ENCODE data around the gene CNOT8. TPM values are rescaled to one million over a fixed set of nuclear protein-coding genes. Genes with fewer than 3 reads are reported as not detected.

The CNOT8 gene
- total RNA-seq, 1 experiment from 2014 or later = 45.6 TPM

GRCh38 chr5:154923441-154924430 is 65.3 kb downstream of the CNOT8 start:
- Histone ChIP-seq H4K91ac (ENCODE audit: insufficient read length, low read depth, low read length) (no peak overlapping the region), H2BK20ac (ENCODE audit: low read depth, low read length, poor library complexity, severe bottlenecking) (no peak overlapping the region), H4K20me1 (ENCODE audit: control insufficient read depth, insufficient read depth, insufficient read length) (no peaks in the 10 kb centered on the region), H3K4me2 (ENCODE audit: insufficient read depth, insufficient read length, low read length) (no peak overlapping the region), H3K27me3 (ENCODE audit: insufficient read depth, low read length) (no peaks in the 10 kb centered on the region), H3K27ac (ENCODE audit: insufficient read length, low read depth, low read length) (no peak overlapping the region), H2BK15ac (ENCODE audit: low read depth, low read length) (no peak overlapping the region), H3K18ac (ENCODE audit: insufficient read length, low read depth, low read length) (no peak overlapping the region), H2AFZ (ENCODE audit: low read length) (no peak overlapping the region), H4K8ac (replicated peaks; ENCODE audit: insufficient read length, low read depth, low read length) (no peak overlapping the region), H2AK5ac (ENCODE audit: insufficient read length, low read length) (no peak overlapping the region), H2BK5ac (ENCODE audit: insufficient read length, low read length) (no peak overlapping the region), H3K23ac (ENCODE audit: insufficient read length, low read depth, low read length) (no peak overlapping the region), H3K9me3 (ENCODE audit: control insufficient read depth, low read depth, low read length) (no peaks in the 10 kb centered on the region), H4K5ac (ENCODE audit: insufficient read length, low read depth, low read length) (no peak overlapping the region), H3K56ac (ENCODE audit: insufficient read length, low read depth, low read length) (no peak overlapping the region), H3K14ac (ENCODE audit: insufficient read depth, low read length) (no peak overlapping the region), H3K4ac (ENCODE audit: low read depth, low read length) (no peak overlapping the region), H3K4me1 (ENCODE audit: insufficient read depth, low read length) (no peaks in the 10 kb centered on the region), H3K79me1 (ENCODE audit: insufficient read depth, low read depth, low read length, poor library complexity, severe bottlenecking) (no peaks in the 10 kb centered on the region), H3K23me2 (ENCODE audit: insufficient read length, low read depth, low read length, poor library complexity, severe bottlenecking) (no peaks in the 10 kb centered on the region), H3K9ac (ENCODE audit: extremely low read depth, insufficient read length, low read length) (no peak overlapping the region), H2BK12ac (ENCODE audit: insufficient read length, low read depth, low read length) (no peak overlapping the region), H3T11ph (ENCODE audit: low read length) (no peak overlapping the region), H2BK120ac (ENCODE audit: low read depth, low read length, poor library complexity, severe bottlenecking) (no peak overlapping the region), H3K79me2 (ENCODE audit: insufficient read depth, low read length) (no peaks in the 10 kb centered on the region)
- no peak for TF ChIP-seq CTCF (conservative IDR thresholded peaks at IDR 0.05)
- Mint-ChIP-seq H3K27ac (no peak overlapping the region), H3K9me3 (no peaks in the 10 kb centered on the region), H3K4me1 (no peaks in the 10 kb centered on the region), H3K36me3 (ENCODE audit: insufficient read depth in 1 of 3, low read depth in 3 of 3) (peaks cover 36 to 82% (median 68%) of the 10 kb centered on the region in 3 experiments), H3K4me3 (no peak overlapping the region), H3K27me3 (ENCODE audit: low read depth) (no peaks in the 10 kb centered on the region)
- WGBS (ENCODE audit: extremely low coverage, insufficient read length, low lambda C conversion rate) = no CpG with 5 or more reads among the region's 7 CpGs
- no peak for DNase-seq

Small RNAs within 50 kb of the gene (microRNA-seq; reads per million reads assigned to microRNA genes)
- not detected for gene MIR378H (ENCODE audit: borderline microRNAs expressed)

Other genes starting within 250 kb of the CNOT8 start
- gene LARP1, start 103.2 kb upstream of the CNOT8 start, total RNA-seq (2021) = 370 and 405 TPM in 2 replicates
- 3.0 and 3.2 TPM in 2 replicates for gene FAXDC2, start 8.0 kb upstream of the CNOT8 start, total RNA-seq (2021)
- 34.2 and 35.8 TPM in 2 replicates for gene GEMIN5, start 79.6 kb downstream of the CNOT8 start, total RNA-seq (2021)
- gene MRPL22, start 82.4 kb downstream of the CNOT8 start, total RNA-seq (2021) = 74.3 and 77.2 TPM in 2 replicates
- 0.04 and 0.07 TPM in 2 replicates for gene KIF4B, start 155.1 kb downstream of the CNOT8 start, total RNA-seq (2021)